CD4-positive, CD25-positive, alpha-beta regulatory T cell (primary cell): Measurements from ENCODE around the gene PITRM1. TPM values are rescaled to one million over a fixed set of nuclear protein-coding genes. Genes with fewer than 3 reads are reported as not detected.
"Not testable (repeated sequence)": the region's sequence is repeated elsewhere in the genome, so short reads cannot be mapped to it uniquely, and the experiment has no call there.

Experiments used
- ATAC-seq, 2 donors: fragments of 150-1000 bp; cut with Tn5 transposase; one replicate each; pipeline ENCODE4 v1.10.0; 2021; ENCODE audit warnings: low read depth in 2 of 2, moderate number of reproducible peaks in 2 of 2, moderate library complexity in 1 of 2
- DNase-seq, 3 donors: peaks; one replicate each; pipeline versions ENCODE4 v3.0.0 to v3.0.0-alpha.2; 2012 to 2022; ENCODE audit warnings: mixed read lengths in 1 of 3
- H3K27ac ChIP-seq: one replicate; pipeline ENCODE4 v1.7.0; 2013; ENCODE audit warnings: mild to moderate bottlenecking, low read length; ENCODE audit not compliant: insufficient read depth, poor library complexity, severe bottlenecking
- H3K27me3 ChIP-seq: one replicate; pipeline ENCODE4 v1.7.0; 2013; ENCODE audit warnings: low read length; ENCODE audit not compliant: control insufficient read depth, insufficient read depth
- H3K36me3 ChIP-seq: one replicate; pipeline ENCODE4 v1.7.0; 2013; ENCODE audit warnings: mild to moderate bottlenecking, low read length, moderate library complexity; ENCODE audit not compliant: control insufficient read depth, insufficient read depth
- H3K4me1 ChIP-seq: 2 replicates; pipeline ENCODE4 v1.7.0; 2013; ENCODE audit warnings: mild to moderate bottlenecking, low read length; ENCODE audit not compliant: insufficient read depth, control insufficient read depth, poor library complexity, severe bottlenecking
- H3K4me3 ChIP-seq: one replicate; pipeline ENCODE4 v1.7.0; 2013; ENCODE audit warnings: low read depth, mild to moderate bottlenecking, low read length, moderate library complexity
- H3K9me3 ChIP-seq, 2 experiments: 1 replicate in 1 of 2; 2 replicates in 1 of 2; pipeline ENCODE4 v1.7.0; 2013; ENCODE audit warnings: low read length in 2 of 2, mild to moderate bottlenecking in 1 of 2, moderate library complexity in 1 of 2; ENCODE audit not compliant: control insufficient read depth in 2 of 2
- H3K27ac Mint-ChIP-seq, 3 donors: one replicate each; pipeline ENCODE4 v1.8.0; 2020 to 2022; ENCODE audit warnings: mild to moderate bottlenecking in 3 of 3, mixed read lengths in 3 of 3, moderate library complexity in 2 of 3
- H3K27me3 Mint-ChIP-seq: one replicate; pipeline ENCODE4 v1.8.0; 2022; ENCODE audit warnings: mild to moderate bottlenecking, mixed read lengths
- H3K36me3 Mint-ChIP-seq: one replicate; pipeline ENCODE4 v1.8.0; 2020; ENCODE audit warnings: mixed read lengths
- H3K4me1 Mint-ChIP-seq, 4 donors: one replicate each; pipeline ENCODE4 v1.8.0; 2020 to 2022; ENCODE audit warnings: mixed read lengths in 4 of 4, mild to moderate bottlenecking in 1 of 4
- H3K4me3 Mint-ChIP-seq, 4 donors: one replicate each; pipeline ENCODE4 v1.8.0; 2020 to 2022; ENCODE audit warnings: mild to moderate bottlenecking in 4 of 4, mixed read lengths in 4 of 4, moderate library complexity in 3 of 4
- H3K9me3 Mint-ChIP-seq, 7 donors: one replicate each; pipeline ENCODE4 v1.8.0; 2020 to 2022; ENCODE audit warnings: mixed read lengths in 7 of 7, mild to moderate bottlenecking in 3 of 7, moderate library complexity in 2 of 7
- polyA plus RNA-seq, 4 donors: library from polyadenylated mRNA; unstranded; fragments of 300-500 nt; fragmentation: Illumina TruSeq; gene quantifications; one replicate each; pipeline ENCODE4 v1.2.3, GENCODE V29; 2021
- total RNA-seq: library from RNA; stranded (reverse); gene quantifications from one replicate; pipeline ENCODE4 v1.2.3, GENCODE V29; 2022

PITRM1 gene
- total and polyA plus RNA-seq, 5 donors from 2014 or later, result 28.8 to 71.6 (median 35.5) TPM

DNA sequence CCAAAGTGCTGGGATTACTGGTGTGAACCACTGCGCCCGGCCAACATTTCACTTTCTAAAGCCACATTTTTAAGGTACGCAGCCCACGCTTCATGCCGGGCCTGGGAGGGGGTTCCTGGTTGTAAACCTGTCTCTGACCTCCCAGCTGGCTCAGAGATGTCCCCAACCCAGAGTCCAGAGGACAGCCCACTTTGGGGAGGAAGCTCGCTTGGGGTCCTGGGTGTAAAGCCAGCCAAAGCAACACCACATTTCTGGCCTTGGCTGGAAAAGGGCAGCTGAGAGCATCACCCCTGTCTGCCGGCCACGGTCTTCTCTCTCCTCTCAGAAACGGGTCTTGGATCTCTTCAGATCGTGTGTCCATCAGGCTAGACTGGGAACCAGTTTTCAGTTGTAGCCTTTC, 23.9 kb upstream of the PITRM1 start:
- Histone ChIP-seq H3K9me3 (no peaks in the 10 kb centered on the region), H3K27ac (no peak overlapping the region), H3K4me1 (peaks cover 13% of the 10 kb centered on the region), H3K27me3 (peaks cover 14% of the 10 kb centered on the region), H3K4me3 (no peak overlapping the region), H3K36me3 (no peaks in the 10 kb centered on the region)
- Mint-ChIP-seq H3K27ac (no peak overlapping the region), H3K4me3 (no peak overlapping the region), H3K36me3 (no peaks in the 10 kb centered on the region), H3K9me3 (no peaks in the 10 kb centered on the region), H3K27me3 (peaks cover 58% of the 10 kb centered on the region), H3K4me1 (peaks cover 2 to 14% (median 8%) of the 10 kb centered on the region in 4 donors)
- ATAC-seq (no peak), DNase-seq (no peak)

DNA sequence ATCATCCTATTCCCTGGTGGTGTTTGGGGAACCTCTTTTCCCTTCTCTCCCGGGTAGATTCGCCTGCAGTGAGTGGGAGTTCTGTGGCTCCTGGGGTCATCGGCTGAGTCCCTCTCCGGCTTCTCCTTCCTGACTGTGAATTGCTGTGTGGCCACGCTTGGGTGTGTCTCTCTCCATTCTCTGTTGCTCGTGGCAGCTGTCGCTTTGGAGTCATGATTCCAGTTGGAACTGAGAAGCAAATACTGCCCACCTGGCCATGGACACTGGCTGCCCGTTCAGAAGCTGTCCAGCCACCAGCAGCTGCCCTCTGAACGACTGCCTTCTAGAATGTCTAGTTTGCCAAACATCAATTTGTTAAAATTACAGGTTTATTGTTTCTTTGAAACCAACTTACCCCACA, 23.1 kb upstream of the PITRM1 start:
- H3K27me3 ChIP-seq, result peaks cover 11% of the 10 kb centered on the region
- no peaks in the 10 kb centered on the region for H3K9me3 ChIP-seq
- no peak for ATAC-seq
- Mint-ChIP-seq H3K36me3 (no peaks in the 10 kb centered on the region), H3K27ac (no peak overlapping the region), H3K4me3 (no peak overlapping the region), H3K9me3 (no peaks in the 10 kb centered on the region), H3K27me3 (peaks cover 56% of the 10 kb centered on the region), H3K4me1 (peaks cover 2 to 14% (median 8%) of the 10 kb centered on the region in 4 donors)
- peaks cover 13% of the 10 kb centered on the region for H3K4me1 ChIP-seq
- no peaks in the 10 kb centered on the region for H3K36me3 ChIP-seq
- no peak for DNase-seq
- no peak overlapping the region for H3K27ac ChIP-seq
- no peak overlapping the region for H3K4me3 ChIP-seq

DNA sequence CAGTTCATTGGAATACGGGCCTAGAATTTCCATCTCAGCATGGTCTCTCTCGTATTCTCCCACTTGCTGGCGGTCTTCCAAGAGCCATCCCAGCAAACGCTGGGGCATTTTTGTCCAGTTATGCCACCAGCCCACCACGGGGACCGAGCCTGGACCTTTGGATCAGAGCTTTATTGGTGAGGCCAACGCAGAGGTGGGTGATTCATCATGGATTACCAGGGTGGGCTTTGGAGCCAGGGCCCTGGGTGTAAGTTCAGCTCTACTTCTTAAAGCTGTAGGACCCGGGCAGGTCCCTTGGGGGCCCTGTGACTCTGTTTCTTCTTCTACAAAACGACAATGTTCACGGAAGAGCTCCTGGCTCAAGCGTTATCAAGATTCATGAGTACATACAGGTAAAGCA, 22.7 kb upstream of the PITRM1 start:
- DNase-seq (no peak), ATAC-seq (no peak)
- no peaks in the 10 kb centered on the region for H3K36me3 ChIP-seq
- no peaks in the 10 kb centered on the region for H3K9me3 Mint-ChIP-seq
- peaks cover 11% of the 10 kb centered on the region for H3K27me3 ChIP-seq
- peaks cover 13% of the 10 kb centered on the region for H3K4me1 ChIP-seq
- H3K9me3 ChIP-seq, result no peaks in the 10 kb centered on the region
- no peak overlapping the region for H3K27ac ChIP-seq
- no peak overlapping the region for H3K4me3 ChIP-seq
- no peaks in the 10 kb centered on the region for H3K36me3 Mint-ChIP-seq
- no peak overlapping the region for H3K4me3 Mint-ChIP-seq
- H3K4me1 Mint-ChIP-seq, result peaks cover 2 to 14% (median 8%) of the 10 kb centered on the region in 4 donors
- H3K27me3 Mint-ChIP-seq, result peaks cover 55% of the 10 kb centered on the region
- peak overlapping the region in 1 of 3 donors; percentile 76 for H3K27ac Mint-ChIP-seq

DNA sequence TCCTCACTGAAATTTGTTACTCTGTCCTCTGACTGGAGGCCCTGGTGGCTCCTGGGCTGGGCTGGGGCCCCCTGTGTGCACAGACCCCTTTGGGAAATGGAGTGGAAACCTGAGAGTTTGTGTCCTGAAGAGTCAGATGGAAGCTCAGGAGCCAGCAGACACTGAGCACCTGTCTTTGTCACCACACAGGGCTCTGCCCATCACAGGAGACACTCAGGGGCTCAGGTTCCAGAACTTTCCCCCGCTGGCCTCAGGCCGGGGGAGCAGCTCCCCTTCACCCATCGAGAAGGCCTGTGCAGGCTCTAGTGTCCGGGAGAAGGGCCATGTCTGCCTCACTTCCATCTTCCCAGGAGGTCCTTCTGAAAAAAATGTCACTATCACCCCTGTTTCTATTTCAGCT, 22.3 kb upstream of the PITRM1 start:
- no peak for DNase-seq
- H3K36me3 ChIP-seq, result no peaks in the 10 kb centered on the region
- no peak overlapping the region for H3K4me3 ChIP-seq
- H3K36me3 Mint-ChIP-seq, result no peaks in the 10 kb centered on the region
- H3K4me3 Mint-ChIP-seq, result no peak overlapping the region
- no peak for ATAC-seq
- H3K27ac Mint-ChIP-seq, result no peak overlapping the region
- no peaks in the 10 kb centered on the region for H3K9me3 Mint-ChIP-seq
- H3K4me1 ChIP-seq, result peaks cover 13% of the 10 kb centered on the region
- H3K9me3 ChIP-seq, result no peaks in the 10 kb centered on the region
- peaks cover 11% of the 10 kb centered on the region for H3K27me3 ChIP-seq
- H3K4me1 Mint-ChIP-seq, result peaks cover 2 to 14% (median 8%) of the 10 kb centered on the region in 4 donors
- no peak overlapping the region for H3K27ac ChIP-seq
- peaks cover 56% of the 10 kb centered on the region for H3K27me3 Mint-ChIP-seq

DNA sequence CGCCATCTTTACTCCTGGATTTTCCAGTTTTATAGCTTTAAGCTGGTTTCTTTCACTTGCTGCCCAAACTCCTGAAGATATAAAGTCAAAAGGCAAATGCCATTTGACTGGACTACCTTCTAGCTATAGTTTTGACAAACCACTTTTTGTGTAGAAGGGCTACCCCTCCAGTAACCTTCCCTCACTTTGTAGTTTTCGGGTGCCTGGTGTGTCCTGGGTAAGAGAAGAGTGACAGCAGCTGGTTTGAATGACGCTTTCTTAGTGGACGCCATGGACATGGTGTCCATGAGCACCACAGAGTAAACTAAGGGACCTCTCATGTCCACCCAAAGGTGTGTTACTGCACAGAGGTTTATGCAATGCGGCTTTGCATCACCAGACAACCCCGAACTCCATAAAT, 21.2 kb upstream of the PITRM1 start:
- no peaks in the 10 kb centered on the region for H3K9me3 Mint-ChIP-seq
- DNase-seq (no peak), ATAC-seq (no peak)
- Histone ChIP-seq H3K27me3 (peaks cover 9% of the 10 kb centered on the region), H3K4me3 (no peak overlapping the region), H3K27ac (no peak overlapping the region), H3K4me1 (peaks cover 13% of the 10 kb centered on the region), H3K9me3 (no peaks in the 10 kb centered on the region), H3K36me3 (no peaks in the 10 kb centered on the region)
- peaks cover 52% of the 10 kb centered on the region for H3K27me3 Mint-ChIP-seq
- no peak overlapping the region for H3K4me3 Mint-ChIP-seq
- no peaks in the 10 kb centered on the region for H3K36me3 Mint-ChIP-seq
- H3K27ac Mint-ChIP-seq, result no peak overlapping the region
- H3K4me1 Mint-ChIP-seq, result peaks cover 2 to 14% (median 8%) of the 10 kb centered on the region in 4 donors

DNA sequence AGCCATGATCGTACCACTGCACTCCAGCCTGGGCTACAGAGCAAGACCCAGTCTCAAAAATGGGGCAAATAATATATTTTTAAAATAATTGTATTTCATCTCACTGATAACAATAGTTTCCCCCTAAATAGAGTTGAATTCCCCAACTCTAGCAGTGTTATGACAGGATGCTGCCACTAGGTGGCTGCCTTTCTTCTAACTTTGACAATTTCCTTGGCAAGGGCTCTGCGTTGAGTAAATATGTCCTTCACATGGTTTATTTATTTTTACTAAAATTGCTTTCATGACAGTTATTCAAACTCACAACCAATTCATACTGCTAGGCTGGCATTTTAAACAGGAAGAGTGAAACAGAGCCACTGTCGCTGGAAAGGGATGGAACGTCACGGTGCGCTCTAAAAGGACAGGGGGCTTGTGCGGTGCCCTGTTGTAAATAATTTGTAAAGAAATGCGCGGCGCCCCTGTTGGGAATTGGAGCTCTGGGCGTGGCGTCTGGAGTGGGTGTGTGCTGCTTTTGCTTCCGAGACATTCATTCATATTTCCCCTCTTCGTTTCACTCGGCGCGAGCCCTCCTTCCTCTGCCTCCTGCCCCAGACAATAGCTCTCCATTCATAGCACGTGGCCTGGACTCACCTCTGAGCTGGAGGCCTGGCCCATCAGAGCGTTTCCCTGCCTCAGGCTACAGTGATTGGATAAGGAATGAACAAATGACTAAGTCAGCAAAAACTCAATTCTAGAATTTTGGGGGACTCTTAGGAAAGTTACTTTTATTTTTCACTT, 20.5 kb upstream of the PITRM1 start:
- Histone ChIP-seq H3K36me3 (no peaks in the 10 kb centered on the region), H3K4me3 (no peak overlapping the region), H3K27me3 (peaks cover 3% of the 10 kb centered on the region), H3K4me1 (peaks cover 12% of the 10 kb centered on the region), H3K27ac (no peak overlapping the region), H3K9me3 (no peaks in the 10 kb centered on the region)
- Mint-ChIP-seq H3K4me1 (peaks cover 2 to 12% (median 5%) of the 10 kb centered on the region in 4 donors), H3K9me3 (no peaks in the 10 kb centered on the region), H3K36me3 (no peaks in the 10 kb centered on the region), H3K27me3 (peaks cover 46% of the 10 kb centered on the region), H3K27ac (no peak overlapping the region), H3K4me3 (no peak overlapping the region)
- DNase-seq (peak; percentile 13 to 54 (median 36)), ATAC-seq (no peak)

DNA sequence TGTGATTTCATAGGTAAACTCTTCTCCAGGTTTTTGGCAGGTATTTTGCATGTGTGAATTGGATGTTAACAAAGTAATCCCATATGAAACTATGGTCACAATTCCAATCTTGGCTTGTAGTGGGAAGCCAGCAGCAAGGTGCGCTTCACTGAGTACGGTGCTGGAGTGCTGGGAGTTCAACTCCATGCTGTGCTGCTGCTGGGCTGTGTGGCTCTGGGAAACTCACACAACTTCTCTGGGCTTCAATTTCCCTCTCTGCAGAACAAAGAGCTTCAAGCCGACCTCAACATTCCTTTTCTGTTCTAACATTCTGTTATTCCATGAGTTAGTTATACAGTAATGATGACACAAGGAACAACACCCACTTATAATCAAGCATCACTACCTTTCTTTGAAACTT, 18.2 kb upstream of the PITRM1 start:
- H3K9me3 ChIP-seq, result no peaks in the 10 kb centered on the region
- no peak overlapping the region for H3K27ac ChIP-seq
- H3K4me1 ChIP-seq, result peaks cover 6% of the 10 kb centered on the region
- H3K36me3 ChIP-seq, result no peaks in the 10 kb centered on the region
- Mint-ChIP-seq H3K4me1 (peaks cover 5 to 10% (median 8%) of the 10 kb centered on the region in 4 donors), H3K27me3 (peaks cover 36% of the 10 kb centered on the region), H3K27ac (no peak overlapping the region), H3K4me3 (no peak overlapping the region), H3K36me3 (no peaks in the 10 kb centered on the region), H3K9me3 (no peaks in the 10 kb centered on the region)
- H3K27me3 ChIP-seq, result peaks cover 2% of the 10 kb centered on the region
- H3K4me3 ChIP-seq, result no peak overlapping the region
- DNase-seq (no peak), ATAC-seq (no peak)

DNA sequence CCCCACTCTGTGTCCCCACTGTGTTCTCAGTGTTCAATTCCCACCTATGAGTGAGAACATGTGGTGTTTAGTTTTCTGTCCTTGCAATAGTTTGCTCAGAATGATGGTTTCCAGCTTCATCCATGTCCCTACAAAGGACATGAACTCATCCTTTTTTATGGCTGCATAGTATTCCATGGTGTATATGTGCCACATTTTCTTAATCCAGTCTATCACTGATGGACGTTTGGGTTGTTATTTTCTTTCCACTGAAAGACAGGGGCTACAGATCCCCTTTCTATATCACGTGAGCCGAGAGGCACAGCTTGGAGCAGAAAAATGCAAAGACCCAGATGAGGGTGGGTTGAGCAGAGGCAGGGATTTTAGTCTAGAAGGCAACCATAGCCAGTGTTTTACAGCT, 14.6 kb upstream of the PITRM1 start:
- not testable (repeated sequence) for H3K36me3 ChIP-seq, H3K9me3 Mint-ChIP-seq, H3K9me3 ChIP-seq, H3K4me1 ChIP-seq, H3K4me1 Mint-ChIP-seq, H3K27ac ChIP-seq, DNase-seq, H3K4me3 Mint-ChIP-seq, H3K27me3 ChIP-seq, H3K4me3 ChIP-seq, ATAC-seq, H3K27ac Mint-ChIP-seq, H3K36me3 Mint-ChIP-seq
- peaks cover 28% of the 10 kb centered on the region for H3K27me3 Mint-ChIP-seq
